HG03442 (cell line): Measurements from ENCODE around the gene C10orf53.
"Not testable (repeated sequence)": the region's sequence is repeated elsewhere in the genome, so short reads cannot be mapped to it uniquely, and the experiment has no call there.

Experiments
- ATAC-seq: cut with Tn5 transposase; IDR thresholded peaks from one replicate; pipeline ENCODE4 v1.9.1; 2021; ENCODE audit warnings: mild to moderate bottlenecking, moderate library complexity; ENCODE audit not compliant: unreplicated experiment

Gene C10orf53

DNA sequence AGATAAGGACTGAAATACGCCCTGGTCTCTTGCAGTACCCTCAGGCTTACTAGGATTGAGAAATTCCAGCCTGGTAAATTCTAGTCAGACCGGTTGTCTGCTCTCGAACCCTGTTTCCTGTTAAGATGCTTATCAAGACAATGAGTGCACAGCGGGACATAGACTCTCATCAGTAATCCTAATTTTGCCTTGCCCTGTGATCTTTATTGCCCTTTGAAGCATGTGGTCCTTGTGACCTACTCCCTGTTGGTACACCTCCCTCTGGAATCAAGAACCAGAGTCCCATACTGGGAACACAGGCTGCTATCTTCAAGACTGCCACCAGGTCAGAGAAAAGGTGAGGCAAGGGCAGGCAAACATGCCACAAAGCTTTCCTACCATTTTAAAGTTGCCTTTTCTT, 7.2 kb downstream of the C10orf53 start:
- no peak for ATAC-seq

DNA sequence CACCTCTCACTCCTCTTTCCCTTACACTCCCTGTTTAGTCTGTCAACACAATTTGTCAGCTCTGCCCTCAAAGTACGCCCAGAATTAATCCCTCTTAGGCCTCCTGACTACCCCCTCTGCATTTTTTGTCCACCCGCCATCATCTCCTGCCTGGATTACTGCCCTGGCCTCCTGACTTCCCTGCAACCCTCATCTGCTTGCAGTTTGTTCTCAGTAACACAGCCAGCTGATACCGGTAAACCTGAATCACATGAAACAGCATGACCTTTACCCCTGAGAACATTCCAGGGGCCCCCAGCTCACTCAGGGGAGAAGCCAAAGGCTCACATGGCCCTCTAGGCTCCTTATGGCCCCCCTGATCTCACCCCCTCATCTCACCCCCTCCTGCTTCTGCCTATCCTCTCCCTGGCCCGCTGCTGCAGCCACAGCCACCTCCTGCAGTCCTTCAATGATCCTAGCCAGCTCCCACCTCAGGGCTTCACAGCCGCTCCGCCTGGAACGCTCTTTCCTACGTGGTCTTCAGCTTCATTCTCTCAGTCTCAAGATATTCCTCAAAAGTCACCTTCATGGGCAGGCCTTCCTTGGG, 8.9 kb downstream of the C10orf53 start:
- ATAC-seq: no peak

DNA sequence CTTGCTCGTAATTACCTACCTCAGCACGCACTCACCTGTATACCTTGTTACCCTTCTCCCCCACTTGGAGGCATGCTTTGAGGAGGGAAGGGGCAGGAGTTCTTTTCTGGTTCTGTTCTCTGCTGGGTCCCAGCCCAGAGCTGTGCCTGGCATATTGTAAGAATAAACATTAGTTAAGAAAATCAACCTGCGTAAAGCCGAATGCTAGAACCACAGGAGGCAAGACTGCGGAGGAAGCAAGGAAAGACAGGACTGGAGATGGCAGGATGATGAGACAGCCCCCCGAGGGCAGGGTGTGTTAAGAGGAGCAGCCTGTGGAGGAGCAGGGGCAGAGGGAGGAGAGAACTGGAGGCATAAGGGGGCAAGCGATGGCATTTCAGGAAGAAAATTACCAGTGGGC, 9.5 kb downstream of the C10orf53 start:
- ATAC-seq: no peak

DNA sequence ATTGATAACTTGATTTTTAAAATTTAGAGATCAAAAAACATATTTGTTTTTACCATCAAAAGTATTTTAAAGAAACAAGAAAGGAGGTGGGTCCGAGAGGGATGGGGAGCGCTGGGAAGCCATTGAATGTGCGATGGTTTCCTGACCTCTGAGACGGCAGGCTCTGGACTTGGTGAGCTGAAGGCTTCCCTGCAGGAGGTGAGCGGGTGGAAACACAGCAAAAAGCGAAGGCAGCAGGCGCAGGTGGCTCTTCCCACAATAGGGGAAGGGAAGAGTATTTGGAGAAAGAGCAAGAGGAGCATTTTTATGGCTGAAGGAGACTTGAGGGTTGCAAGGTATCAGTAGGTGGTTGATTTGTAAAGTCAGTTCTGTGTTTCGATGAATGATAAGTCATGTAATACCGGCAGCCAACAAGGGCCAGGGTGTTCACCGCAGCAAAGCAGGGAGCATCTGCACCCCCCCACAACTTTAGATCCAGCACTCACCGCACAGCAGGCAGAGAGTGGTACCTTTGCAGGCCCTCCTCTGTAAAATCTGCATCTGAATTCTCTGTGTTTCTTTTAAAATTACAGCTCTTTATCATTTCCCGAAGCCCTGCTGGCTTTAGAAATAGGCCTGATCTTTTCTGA, 10.5 kb downstream of the C10orf53 start:
- ATAC-seq: no peak

DNA sequence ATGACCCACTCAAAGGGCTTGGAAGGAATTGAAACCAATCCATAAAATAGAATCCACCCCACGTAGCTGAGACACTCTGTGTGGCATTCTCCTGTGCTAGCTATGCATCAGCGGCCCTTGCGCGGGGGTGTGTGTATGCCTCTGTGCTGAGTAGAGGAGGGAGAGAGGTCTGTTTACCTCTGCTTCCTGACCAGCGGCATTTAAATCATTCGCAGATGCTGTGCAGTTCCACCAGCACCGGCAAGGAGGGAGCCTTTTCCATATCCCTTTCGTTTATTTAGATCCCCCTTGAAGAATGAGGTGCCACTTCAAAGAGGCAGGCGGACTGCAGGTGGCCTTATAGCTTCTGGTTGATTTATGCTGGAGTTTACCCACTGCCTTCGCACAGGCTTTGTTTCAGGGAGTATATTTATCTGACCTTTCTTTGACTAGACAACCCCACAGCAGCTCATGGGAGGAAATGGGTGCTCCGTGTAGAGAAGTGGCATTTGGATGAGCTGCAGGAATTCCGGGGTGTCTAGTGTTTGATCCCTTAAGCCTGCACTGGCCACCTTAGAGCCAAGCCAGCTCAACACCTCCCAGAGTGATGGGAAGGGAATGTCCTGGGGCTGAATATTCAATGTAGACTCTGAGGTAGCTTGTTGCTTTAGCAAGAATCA, 11.4 kb downstream of the C10orf53 start:
- ATAC-seq: no peak

DNA sequence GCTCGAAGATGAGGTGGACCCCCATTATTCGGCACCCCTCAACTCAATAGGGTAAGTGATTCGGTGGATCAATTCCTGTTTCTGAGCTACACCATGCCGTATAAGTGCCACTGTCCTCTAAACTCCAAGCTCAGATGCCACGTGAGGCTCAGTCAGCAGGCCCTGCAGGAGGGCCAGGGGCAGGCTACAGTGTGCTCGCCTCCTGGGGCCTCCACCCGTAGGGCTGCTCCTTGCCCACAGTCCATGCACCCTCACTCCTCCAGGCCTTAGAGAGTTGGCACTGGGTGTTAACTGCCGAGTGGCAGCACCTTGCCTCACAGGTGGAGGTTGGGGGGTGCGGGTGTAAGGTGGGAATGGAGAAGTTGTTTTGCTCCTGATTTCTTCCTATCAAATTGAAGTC, 12.1 kb downstream of the C10orf53 start:
- no peak for ATAC-seq

DNA sequence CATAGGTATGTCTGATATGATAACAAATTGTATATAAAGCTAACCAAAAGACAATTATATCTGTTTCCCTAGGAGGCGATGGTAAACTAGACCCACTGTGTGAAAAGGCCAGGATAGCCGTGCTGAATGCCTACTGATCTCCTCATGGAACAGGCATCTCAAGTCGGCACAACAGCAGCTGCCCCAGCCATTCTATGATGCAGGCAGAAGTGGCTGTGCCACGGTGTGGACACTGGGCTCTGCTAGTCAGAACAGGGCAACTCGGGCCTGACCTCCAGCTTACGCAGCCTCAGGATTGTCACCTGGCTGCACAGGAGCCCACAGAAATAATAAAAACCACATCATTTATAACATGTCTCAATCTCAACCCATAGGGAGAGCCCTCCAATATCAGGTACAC, 15.0 kb downstream of the C10orf53 start:
- ATAC-seq: no peak

DNA sequence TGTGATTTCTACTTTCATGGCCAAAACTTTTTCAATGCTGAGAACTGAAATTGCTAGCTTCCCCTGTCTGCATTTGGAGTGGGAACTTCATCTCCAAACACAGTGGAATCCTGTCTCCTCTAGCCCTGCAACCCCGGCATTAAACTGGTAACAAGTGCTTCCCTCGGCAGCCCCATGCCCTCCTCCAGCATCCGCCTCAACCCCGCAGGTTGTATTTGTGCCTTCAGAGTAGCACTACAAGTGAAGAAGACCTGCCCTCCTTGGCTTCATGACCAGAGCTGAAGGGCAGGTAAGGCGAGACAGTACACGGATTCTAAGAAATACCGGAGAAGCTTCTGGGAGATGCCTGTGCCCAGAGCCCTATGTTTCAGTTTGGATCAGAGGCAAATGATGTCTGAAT, 16.9 kb downstream of the C10orf53 start:
- ATAC-seq: no peak

DNA sequence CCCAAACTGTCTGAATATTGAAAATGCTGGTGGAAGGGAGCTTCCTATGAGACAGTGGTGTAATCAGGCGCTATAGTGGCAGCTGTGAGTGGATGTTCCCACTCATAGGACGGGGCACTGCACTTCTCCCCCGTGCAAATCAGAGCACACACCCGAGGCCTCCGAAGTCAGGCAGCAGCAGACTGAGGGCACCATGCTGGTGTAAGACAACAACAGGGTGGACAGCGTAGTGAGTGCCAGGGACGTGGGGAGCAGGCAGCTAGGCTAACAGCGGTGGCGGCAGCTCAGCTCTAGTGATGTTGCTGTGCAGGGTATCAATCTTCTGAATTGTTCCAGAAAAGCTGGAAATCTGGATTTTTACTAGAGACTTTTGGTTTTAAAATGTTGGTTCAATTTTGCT, 19.2 kb downstream of the C10orf53 start:
- ATAC-seq: no peak

DNA sequence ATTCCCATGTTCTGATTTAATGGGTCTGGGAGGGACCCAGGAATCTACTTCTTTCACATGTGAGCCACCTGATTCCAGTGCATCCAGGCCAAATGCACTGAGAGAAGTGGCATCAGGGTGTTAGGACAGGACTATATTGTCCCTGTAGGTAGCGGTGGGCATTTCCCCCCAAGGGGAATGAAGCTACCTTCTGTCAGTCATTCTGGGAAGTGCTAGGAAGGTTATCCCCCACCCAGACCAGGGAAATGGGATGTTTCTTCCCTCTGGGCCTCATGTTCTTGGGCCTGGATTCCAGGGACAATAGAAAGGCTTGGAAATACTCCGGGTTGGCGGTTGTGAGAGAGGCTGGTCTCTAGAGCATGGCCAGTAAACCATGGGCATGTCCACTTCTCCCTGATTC, 20.8 kb downstream of the C10orf53 start:
- no peak for ATAC-seq

DNA sequence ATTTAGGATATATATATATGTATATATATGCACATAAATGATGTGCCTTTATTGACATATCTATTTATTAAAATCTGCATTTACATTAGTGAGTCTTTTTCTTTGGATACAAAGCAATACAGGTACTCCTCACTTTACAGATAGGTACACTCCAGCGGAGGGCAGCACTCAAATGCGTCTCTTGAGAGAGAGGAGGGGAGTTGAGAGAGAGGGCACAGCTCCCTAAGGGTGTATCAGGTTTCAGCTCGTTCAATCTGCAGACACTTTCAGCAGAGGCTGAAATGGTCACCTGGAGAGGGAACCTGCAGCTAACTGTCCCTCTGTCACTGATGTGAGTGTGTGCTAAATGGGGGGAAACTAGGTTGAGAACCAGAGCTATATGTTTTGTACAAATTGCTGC, 21.5 kb downstream of the C10orf53 start:
- no peak for ATAC-seq

DNA sequence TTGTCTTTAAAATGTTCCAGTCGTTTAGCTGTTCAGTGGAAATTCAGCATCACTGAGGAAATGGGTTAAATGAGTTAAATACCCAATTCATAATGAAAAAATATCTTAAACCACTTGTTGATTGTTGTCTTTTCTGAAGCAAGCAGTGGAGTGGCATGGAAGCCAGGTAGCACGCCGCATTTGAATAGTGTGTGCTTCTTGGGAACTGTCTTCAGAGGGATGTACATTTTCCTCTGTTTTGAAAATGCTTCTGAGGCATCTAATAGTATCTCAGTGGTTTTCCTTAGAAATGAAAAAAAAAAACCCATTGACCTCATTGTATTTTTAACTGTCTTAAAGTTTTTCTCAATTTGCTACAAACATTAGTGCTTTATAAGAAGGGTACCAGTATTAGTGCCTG, 28.1 kb downstream of the C10orf53 start:
- no peak for ATAC-seq

DNA sequence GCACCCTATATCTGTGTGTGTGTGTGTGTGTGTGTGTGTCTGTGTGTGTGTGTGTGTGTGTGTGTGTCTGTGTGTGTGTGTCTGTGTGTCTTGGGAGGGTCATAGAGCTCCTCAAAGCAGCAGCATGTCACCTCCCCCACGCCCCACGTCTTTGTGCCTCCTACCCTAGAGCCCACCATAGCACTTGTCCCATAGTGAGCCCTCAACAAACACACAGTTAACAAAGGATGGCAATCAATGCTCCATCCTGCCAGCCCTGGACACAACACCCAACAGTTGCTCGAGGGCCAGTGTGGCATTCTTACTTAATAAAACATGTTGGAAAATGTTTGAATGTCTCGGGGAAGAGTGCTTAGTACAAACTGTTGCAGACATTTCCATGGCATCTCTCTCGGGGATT, 30.5 kb downstream of the C10orf53 start:
- ATAC-seq: no peak

DNA sequence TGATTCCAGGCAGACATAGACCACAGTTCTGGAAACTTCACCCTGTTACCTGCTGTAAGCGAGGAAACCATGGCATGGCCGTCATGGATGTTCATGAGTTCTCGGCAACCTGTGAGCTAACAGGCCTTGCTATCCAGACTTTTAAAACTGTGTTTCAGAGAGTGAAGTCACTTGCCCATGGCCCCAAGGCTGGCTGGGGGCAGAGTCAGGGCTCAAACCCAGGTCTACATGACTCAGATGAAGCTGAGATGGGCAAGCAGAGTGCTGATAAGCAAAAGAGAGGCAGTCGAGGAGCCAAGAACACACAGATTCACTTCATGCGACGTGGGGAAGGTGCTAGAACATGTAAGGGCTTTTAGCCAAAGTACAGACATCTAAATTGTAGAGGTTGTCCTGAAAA, 31.5 kb downstream of the C10orf53 start:
- no peak for ATAC-seq

DNA sequence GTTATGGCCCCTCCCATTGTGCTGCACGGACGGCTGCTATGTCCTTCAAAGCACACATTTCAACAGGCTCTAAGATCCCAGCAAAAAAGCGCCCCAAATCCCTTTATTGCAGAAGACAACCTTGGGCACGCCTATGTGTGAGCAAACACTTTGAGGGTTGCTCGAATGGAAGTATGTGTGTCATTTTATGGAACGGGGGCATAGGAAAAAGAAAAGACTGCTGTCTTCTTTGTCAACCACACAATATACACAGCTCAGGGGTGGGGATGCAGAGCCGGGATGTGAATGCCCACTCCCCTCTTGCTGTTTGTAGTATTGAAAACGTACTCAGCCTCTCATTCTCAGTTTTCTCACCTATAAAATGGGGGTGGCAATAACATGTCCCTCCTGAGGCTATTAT, 32.0 kb downstream of the C10orf53 start:
- ATAC-seq: no peak

DNA sequence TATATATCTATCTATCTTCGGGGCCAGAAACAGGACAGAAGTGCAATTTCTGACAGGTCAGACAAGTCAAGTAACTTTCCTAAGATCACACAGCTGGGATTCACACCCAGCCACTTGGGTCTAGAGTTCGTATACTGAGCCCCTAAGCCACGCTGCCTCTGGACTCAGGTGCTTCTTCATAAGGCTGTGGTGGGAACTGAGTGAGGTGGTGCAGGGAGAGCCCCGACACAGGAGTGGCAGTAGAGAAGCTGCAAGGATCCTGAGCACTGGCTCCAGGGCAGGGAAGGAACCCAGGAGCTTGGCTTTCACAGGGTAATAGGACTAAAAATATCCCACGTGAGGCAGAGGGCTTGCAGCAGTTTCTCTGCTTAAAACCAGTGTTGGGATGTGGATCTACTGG, 33.8 kb downstream of the C10orf53 start:
- ATAC-seq: no peak

DNA sequence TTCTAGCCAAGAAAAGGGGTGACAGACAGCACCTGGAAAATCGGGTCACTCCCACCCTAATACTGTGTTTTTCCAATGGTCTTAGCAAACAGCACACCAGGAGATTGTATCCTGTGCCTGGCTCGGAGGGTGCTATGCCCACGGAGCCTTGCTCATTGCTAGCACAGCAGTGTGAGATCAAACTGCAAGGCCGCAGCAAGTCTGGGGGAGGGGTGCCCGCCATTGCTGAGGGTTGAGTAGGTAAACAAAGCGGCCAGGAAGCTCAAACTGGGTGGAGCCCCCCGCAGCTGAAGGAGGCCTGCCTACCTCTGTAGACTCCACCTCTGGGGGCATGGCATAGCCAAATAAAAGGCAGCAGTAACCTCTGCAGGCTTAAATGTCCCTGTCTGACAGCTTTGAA, 35.7 kb downstream of the C10orf53 start:
- not testable (repeated sequence) for ATAC-seq

DNA sequence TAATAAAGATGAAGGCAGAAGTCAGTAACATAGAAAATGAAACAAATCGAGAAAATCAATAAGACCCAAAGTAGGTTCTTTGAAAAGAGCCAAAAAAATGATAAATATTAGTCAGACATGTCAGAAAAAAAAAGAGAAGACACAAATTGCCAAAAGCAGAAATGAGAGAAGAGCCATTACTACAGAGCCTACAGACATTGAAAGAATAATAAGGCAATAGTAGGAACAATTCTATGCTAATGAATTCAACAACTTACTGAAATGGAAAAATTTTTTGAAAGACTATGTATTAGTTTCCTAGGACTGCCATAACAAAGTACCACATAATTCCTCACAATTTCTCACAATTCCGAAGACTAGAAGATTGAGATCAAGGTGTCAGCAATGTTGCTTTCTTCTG, 47.1 kb downstream of the C10orf53 start:
- no peak for ATAC-seq

DNA sequence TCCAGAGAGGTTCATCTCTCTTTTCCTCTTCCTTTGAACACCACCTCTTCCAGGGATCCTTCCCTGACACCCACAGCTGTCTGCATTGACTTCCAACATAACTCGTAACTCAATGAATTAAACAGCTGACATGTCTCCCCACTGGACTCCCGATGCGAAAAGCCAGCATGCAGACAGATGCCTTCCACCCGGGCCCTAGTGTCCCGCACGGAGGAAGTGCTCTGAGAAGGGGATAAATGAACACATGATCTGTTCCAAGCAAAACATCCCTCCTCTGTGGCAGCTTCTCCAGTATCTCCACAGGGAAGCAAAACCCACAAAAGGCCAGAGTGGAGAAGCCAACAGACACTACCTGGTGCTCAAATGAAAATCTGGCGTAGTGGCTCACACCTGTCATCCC, 54.4 kb downstream of the C10orf53 start:
- no peak for ATAC-seq

DNA sequence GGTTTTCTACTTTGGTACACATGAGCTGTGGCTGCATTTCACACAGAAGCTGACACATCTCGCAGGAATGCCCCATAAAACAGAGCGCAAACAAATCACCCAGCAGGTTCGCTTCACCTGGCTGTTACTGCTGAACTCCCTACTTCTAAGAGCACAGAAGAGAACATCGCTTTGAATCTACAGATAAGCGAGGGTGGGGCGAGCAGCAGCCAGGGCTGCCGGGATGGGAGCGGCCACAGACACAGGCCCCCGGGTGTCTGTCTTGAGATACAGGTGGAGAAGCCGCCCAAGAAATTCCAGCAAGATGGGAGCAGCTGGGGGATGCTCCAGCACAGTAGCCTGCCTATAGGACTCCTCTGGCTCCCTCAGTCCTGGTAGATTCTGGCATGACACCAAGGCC, 55.2 kb downstream of the C10orf53 start:
- no peak for ATAC-seq

DNA sequence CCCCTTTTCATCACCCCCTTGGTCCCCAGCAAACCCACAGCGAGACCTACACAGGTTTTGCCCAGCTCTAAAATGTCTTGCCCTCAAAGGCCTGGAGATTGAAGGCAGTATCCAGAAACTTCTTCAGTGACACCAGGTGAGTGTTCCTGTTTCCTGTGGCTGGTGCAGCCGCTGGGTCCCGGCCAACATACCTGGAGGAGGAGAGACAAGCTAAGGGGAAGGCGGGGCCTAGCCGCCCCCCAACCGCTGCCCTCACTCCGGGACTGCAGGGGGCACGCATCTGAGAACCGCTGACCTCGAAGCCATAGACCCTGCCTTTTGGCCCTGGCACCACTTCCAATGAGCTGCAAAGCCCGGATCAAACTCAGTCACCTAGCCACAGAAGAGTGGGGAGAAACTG, 55.7 kb downstream of the C10orf53 start:
- ATAC-seq: no peak

DNA sequence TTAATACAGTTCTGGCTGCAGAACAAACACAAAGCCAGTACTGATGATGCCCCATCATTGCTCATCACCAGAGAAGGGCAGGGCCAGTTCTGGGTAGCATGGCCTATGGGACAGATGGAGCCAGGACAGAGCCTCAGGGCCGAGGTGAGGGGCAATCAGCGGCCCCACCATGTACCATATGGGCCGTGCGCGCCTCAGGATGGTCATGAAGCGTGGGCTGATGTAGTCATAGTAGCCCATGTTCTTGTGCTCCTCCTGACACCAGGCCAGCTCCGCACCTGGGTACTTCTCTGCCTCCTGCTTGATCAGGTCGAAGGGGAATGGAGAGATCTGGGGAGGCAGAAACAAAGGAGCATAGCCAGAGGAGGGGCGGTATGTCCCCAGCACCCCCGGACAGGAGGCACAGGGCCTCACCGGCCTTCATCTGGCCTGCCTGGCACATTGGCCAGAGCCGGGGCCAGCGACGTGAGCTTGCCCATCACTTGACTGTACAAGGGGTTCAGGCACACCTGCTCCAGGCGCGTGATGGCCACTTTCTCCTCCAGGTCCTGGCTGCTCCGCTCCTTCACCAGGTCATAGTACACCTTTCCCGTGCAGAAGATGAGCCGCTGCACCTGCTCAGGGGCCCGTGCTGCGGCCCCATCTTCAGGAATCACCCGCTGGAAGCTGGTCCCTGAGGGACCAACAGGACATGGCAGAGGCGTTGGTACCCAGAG, 56.6 kb downstream of the C10orf53 start:
- no peak for ATAC-seq
